ENCODE data around the gene FBXW8.
A peak's percentile ranks its signal among the peaks of the same experiment; 100 is the strongest.

The FBXW8 gene

DNA sequence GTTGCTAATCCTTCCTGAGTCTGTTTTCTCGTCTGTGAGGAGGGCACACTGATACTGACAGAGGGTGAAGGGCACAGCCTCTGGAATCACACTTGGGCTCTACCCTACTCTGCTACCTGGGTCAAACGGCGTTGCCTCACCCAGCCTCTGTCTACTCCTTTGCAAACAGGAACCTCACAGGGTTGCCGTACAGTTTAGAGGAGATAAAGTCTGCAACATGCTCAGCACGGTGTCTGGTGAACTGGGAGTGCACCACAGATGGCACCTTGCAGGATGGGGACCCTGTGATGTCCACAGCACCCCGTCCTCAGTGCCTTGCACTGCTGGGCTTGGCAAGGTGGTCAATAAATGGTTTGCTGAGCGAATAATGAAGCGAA lies 150.2 kb downstream of the FBXW8 start:
- no peak for DNase-seq

DNA sequence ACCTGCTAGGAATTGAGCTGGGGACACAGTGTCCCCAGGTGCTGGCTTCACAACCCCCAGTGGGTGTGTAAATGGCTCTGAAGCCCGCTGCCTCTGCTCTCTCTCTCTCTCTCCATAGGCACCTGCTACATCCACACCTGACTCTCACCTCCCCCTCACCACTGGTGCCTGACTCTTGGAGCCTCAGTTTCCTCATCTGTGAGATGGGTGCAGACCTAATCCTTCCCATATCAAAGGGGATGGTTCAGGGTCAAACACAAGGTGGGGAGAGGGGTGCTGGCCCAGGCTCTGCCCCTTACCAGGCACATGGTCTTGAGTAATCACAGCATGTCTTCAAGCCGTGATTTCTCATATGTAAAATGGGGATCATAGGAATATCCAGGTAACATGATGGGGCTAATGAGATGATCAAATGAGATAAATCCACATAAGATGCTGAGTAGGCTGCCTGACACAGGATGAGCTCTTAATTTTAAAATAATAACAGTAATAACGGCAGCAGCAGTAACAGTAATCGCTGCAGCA lies 150.9 kb downstream of the FBXW8 start:
- DNase-seq: no peak

DNA sequence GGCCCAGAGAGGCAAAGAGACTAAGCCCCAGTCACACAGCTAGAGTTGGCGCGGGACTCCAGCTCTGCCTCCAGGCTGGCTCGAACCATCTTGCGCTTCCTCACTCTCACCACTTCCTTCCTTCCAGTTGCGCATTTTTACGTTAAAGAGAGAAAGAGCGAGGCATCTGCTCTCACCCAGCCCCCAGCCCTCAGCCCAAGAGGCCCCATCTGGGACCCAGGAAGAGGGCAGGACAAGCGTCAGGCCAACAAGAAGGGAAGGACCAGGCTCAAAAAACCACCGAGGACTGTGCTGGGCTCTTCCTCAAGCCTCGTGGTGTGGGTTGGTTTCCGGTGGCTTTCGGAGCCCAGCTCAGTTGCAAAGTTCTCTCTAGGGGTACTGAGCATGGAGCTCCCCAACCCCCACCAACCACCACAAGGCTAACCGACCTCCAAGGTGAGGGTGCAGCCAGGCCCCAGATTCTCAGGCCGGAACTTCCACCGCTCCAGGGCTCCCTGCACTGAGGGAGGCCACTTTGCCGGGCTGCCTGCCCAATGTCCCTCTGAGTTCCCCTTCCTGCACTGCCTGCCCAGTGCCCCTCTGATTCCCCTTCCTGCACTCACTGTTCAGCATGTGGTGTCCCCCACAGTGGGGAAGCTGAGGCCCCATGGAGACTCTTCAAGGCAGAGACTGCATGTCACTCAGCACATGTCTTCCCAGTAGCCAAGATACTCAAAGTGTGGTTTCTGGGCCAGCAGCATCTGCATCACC lies 152.6 kb downstream of the FBXW8 start:
- DNase-seq: no peak

DNA sequence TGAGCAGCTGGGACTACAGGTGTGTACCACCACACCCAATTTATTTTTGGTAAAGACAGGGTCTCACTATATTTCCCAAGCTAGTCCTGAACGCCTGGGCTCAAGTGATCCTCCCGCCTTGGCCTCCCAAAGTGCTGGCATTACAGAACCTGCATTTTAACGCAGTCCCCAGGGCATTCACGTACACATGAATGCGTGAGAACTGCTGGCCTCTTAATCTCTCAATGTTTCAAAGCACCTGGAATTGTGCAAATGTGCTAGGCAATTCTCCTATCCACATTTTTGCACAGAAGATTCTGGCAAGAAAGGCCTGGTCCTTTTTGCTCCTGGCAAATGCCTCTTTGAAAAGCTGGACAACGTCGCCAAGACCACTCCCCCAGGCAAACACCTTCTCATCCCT lies 153.3 kb downstream of the FBXW8 start:
- no peak for DNase-seq

DNA sequence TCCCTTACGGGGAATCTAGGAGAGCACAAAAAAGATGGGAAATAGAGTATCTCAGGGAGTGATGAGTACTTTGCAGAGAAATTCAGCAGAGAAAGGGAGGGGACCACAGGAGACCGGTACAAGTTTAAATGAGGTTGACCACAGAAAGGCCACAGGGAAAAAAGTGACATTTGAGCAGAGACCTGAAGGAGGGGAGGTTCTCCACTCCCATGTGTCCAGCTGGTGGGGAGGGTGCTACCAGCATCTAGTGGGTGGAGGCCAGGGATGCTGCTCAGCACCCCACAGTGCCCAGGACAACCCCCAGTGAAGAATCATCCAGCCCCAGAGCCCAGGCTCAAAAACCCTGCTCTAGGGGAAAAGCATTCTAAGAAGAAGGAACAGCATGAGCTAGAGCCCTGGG lies 153.8 kb downstream of the FBXW8 start:
- DNase-seq: no peak

DNA sequence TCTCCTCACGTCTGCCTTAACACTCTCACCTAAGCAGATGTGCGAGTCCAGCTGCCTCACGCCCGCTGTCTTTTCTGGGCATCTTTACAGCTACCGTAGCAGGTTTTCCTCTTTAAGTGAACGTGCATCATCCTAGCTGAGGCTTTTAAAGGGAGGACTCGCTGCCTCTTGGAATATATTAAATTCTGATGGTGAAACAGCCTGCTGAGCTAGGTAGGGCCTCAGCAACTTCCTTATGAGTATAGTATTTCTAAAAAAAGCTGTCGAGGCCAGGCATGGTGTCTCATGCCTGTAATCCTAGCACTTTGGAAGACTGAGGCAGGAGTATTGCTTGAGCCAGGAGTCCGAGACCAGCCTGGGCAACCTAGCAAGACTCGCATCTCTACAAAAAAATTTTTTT lies 156.3 kb downstream of the FBXW8 start:
- DNase-seq: no peak

DNA sequence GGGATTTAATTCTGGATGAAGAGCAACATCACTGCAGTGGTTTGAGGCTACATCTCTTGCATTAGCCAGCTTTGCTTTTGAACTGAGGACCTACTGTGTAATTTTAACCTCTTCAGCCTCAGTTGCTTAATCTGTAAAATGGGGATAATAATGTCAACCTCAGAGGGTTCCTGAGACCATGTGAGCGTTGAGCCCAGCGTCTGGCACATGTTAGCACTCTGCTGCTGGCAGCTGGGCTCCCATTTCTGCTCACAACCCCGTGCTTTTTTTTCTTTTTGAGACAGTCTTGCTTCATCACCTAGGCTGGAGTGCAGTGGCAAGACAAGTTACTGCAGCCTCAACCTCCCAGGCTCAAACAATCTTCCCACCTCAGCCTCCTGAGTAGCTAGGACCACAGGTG lies 156.9 kb downstream of the FBXW8 start:
- no peak for DNase-seq

DNA sequence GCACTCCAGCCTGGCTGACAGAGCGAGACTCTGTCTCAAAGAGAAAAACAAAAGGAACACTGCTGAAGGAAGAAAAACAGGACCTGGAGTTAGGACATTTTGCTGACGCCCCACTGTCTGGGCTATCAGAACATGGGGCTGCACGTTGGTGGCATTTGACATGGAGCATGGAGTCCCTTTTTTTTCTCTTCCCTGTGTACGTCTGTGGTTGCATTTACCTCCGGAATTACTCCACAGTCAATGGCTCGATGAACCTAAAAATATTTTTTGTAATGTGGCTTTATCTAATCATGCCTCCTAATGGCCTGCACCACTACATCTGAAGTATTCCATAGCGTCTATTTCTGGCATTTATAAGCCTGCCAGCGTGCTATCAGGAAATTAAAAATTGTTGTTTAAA lies 157.7 kb downstream of the FBXW8 start:
- DNase-seq: no peak

DNA sequence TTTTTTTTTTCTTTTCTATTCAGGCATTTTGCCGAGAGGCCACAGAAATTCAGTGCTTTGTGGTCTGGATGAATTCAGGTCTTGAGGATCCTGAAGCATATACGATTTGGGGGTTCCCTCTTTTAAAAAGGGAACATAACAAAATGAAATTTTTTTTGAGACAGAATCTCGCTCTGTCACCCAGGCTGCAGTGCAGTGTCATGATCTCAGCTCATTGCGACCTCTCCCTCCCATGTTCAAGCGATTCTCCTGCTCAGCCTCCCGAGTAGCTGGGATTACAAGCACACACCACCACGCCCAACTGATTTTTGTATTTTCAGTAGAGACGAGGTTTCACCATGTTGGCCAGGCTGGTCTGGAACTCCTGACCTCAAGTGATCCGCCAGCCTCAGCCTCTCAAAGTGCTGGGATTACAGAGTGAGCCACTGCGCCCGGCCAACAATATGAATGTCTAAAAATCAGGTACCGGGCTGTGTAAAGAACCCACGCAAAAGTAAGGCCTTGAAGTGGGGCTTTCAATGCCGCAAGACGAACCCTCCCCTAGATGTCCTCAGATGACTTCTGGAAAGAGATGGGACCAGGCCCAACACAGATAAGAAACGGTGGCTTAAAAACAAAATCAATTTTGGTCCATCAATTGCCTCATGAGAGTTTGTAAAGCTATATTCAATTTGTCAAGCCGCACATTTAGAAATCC lies 158.5 kb downstream of the FBXW8 start:
- DNase-seq: no peak

DNA sequence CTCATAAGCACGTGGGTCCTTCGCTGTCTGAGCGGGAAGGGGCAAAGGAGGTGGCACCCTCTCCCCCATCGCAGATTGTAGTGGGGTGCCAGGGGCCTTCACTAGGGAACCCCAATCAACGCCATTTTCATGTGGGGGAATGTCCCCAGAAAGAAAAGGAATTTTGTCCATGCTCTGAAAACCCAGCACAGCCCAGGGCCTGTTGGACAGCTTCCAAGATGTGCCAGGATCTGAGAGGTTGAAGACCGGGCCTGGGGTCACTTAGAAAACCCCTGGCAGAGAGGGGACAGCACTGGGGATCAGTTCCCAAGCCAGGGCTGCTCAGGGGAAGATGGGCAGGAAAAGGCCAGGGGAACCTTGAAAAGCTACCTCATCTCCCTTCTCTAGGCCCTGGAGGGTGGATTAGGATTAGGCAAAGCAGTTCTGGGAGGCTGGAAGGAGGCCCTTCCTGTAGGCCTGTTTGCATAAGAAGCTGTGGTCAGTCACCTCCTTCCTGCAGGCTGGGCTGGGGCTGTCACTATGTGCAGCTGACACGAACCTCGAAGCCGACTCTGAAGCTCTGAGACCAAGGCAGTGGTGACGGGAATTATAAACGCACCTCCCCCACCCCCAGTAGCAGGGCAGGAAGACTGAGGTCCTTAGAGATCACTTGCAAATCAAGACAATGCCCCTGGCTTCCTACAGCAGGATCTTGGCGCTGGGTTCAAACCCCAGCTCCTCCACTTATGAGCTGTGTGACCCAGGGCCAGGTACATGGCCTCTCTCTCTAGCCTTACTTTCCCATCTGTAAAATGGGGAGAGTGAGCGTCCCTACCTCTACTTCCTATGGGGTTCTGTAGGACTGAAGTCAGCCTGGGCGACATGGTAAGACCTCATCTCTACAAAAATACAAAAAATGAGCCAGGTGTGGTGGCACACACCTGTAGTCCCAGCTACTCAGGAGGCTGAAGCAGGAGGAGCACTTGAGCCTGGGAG lies 159.5 kb downstream of the FBXW8 start:
- DNase-seq: no peak

DNA sequence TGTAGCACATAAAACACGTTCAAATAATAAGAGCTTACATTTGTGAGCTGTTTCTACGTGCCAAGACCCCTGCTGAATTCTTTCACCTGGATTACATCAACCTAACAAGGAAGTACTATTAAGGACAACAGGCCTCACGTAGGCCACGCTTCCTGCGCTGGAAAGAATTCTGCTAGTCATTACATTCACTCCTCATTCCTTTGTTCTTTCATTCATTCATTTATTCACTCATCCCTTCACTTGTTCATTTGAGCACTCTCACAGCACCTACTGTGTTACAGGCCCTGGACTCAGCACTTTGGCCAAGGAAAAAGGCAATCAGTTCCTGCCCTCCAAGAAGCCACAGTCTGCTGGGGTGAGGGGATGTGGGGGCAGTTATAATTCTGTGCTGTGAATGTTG lies 160.3 kb downstream of the FBXW8 start:
- no peak for DNase-seq

DNA sequence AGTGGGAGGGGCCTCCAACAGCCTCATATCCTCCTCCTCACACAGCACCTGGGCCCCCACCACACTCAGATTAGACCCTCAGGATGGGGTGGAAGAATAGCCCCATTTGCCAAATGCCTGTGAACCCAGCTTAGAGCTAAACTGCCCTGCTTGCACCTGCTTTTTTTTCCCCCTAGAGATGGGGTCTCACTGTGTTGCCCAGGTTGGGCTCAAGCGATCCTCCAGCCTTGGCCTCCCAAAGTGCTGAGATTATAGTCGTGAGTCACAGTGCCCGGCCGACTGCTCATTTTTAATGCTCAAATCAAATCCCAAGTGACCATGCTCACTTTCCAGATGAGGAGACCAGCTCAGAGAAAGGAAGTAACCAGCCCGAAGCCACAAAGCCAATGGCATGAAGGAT lies 161.4 kb downstream of the FBXW8 start:
- DNase-seq: no peak

DNA sequence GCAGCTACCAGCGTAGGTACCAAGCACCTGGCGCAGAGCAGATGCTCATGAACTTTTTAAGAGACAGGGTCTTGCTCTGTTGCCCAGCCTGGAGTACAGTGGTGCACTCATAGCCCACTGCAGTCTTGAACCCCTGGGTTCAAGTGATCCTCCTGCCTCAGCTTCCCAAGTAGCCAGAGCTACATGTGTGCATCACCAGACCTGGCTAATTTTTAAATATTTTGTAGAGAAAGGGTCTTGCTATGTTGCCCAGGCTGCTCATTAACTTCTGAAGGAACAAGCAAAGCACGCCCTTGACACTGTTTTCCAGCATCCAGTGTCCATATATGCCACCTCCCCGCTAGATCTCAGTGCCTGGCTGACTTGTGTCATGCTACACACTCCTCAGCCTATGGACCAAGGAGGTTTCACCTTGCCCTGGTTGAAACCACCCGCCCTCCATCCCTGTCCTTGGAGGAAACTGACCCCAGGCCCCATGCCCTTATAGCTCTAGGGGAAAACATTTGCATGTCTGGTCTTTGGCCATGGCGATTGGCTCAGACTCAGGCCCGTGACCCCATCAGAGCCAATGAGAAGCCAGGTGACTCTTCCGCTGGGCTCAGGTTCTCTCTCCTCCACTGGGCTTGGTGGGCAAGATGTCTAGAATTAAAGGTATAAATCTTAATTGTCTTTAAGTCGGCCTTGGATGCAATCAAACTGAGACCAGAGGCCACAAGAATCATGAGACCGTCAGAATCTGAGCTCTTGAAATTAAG lies 162.2 kb downstream of the FBXW8 start:
- no peak for DNase-seq

DNA sequence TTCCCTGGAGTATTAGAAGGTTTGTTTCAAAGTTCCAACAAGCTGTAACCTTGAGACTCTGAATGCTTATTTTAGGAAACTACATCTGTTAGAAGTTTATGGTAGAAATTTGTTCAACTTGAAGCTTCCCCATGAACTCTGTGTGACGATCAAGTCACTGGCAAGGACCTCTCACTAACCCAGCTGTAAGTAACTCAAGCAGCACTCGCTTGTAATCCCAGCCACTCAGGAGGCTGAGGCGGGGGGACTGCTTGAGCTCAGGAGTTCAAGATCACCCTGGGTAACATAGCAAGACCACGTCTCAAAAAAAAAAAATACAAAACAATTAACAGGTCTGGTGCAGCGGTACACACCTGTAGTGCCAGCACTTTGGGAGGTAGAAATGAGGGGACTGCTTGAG lies 162.9 kb downstream of the FBXW8 start:
- no peak for DNase-seq

DNA sequence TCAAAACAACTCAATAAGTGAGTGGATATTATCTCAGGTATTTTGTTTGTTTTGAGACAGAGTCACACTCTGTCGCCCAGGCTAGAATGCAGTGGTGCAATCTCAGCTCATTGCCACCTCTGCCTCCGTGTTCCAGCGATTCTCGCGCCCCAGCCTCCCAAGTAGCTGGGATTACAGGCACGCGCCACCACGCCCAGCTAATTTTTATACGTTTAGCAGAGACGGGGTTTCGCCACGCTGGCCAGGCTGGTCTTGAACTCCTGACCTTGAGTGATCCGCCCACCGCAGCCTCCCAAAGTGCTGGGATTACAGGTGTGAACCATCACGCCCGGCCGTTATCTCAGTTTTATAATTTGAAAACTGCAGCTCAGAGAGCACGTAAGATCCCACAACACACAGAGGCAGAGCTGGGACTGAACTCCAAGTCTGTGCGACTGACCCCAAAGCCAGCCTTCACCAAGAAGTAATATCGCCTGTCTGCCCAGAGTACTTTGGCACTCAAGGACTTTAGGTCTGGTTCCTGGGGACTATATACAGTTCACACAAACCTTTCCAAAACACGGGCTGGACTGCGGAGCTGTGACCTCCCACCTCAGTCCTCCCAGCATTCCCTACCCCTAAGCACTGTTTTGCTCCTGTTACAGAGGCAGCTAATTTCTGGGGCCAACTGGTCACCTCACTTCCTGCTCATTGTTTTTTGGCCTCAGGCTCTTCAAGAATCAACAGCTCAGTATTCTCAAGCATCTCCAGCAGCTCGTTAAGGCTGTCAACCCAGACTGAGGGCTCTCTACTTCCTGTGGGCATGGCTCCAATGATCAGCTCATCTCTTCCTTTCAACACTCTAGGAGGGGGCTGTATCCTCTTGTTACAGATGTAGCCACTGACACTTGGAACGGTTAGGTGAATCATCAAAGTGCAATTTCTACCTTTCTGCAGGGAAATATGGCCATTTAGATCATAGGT lies 165.9 kb downstream of the FBXW8 start:
- DNase-seq: peak; percentile 92

DNA sequence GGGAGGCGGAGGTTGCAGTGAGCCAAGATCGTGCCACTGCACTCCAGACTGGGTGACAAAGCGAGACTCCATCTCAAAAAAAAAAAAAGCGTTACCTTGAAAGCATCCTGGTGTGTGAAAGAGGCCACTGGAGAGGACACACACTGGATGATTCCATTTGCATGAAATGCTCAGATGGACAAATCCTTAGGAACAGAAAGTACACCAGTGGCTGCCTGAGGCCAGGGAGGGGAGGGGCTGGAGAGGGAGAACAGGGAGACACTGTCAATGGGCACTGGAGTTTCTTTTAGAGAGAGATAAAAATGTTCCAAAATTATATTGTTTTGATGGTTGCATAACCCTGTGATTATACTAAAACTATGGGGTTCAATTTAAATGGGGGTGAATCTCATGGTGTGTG lies 168.7 kb downstream of the FBXW8 start:
- DNase-seq: no peak

DNA sequence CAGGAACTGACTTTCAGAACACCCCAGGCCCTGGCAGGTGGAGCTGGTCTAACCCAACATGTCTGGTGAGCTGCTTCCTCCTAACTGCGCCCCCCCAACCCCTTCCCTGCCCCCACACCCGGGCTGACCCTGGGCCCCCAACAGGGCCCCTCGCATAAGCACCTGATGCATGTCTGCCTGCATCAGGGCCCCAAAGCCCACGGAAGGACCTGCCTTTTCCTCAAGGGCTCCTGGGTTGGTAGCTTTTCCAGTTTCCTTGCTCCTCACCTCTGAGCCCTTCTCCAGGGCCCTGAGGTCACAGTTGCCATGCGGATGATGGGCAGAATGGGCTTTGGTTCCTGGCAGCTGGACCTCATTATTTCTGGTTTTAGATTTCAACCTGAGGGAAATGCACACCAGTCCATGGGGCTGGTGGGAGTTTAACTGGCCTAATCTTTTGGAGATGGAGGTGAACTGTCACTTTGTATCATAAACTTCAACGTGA lies 170.0 kb downstream of the FBXW8 start:
- peak; percentile 26 for DNase-seq

Measured in NCI-H69 (cell line).